Stomach (tissue), 4 donors: ENCODE results near the gene RNASE11.

Source experiments
- CTCF ChIP-seq, 7 experiments: fragments of 450-650 bp in 4 of 7; fragments of 200-600 bp in 3 of 7; sonication (generic) in 3 of 7; IDR thresholded peaks; one replicate each; pipeline ENCODE4 v1.5.1; 2016 to 2019; ENCODE audit warnings: antibody characterized with exemption in 7 of 7, control low read depth in 2 of 7, mild to moderate bottlenecking in 1 of 7
- EP300 ChIP-seq: sonication (generic); formaldehyde crosslinking; IDR thresholded peaks from one replicate; pipeline ENCODE4 v1.6.1; 2017; ENCODE audit warnings: antibody characterized with exemption
- POLR2A ChIP-seq, 4 donors: fragments of 450-650 bp; IDR thresholded peaks; one replicate each; pipeline ENCODE4 v1.6.1; 2016; ENCODE audit warnings: antibody characterized with exemption in 4 of 4, control low read depth in 2 of 4, mild to moderate bottlenecking in 1 of 4, moderate library complexity in 1 of 4
- POLR2AphosphoS5 ChIP-seq, 3 donors: sonication (generic); formaldehyde crosslinking; IDR thresholded peaks; one replicate each; pipeline ENCODE4 v1.6.1; 2016; ENCODE audit warnings: antibody characterized with exemption in 3 of 3

GRCh38 chr14:20557212-20557542 is 30.6 kb downstream of the RNASE11 start:
- TF ChIP-seq CTCF (IDR thresholded peaks at IDR 0.05) (no peak), POLR2A (IDR thresholded peaks at IDR 0.05) (no peak), EP300 (no peak), POLR2AphosphoS5 (IDR thresholded peaks at IDR 0.05) (no peak)
